ENCODE data around the gene NR1D1.
A peak's percentile ranks its signal among the peaks of the same experiment; 100 is the strongest.

DNA sequence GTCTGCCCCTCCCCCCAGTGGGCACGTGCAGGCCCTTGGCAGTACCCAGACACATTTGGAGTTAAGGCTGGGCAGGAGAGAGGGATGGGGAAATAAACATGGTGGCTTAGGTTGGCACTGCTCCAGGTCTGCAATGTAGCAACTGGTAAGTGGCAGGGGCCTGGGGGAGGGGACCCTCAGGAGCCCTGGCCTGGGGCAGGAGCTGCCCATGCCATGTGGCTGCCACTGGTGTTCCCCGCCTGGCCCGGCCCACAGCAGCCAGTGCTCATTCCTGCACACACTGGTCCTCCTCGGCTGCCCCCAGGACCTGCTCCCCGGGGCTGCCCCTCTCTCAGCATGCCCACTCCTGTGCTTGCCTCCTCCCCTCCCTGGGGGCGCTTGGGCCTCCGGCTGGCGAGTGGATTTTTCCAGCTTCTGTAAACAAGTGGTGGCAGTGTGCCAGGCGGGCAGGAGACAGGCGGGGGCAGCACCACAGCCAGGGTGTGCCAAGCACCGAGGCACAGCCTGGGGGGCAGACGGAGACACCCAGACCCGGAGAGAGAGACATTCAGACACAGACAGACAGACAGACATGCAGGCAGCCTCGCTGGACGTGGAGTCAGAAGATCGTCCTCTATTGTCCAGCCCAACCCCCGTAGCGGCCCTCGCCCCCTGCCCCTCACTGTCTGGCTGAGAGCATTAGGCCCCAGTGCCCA, 28.2 kb downstream of the NR1D1 start:
- TF ChIP-seq POLR2A (IDR thresholded peaks at IDR 0.05) (no peak), POLR2AphosphoS5 (IDR thresholded peaks at IDR 0.05) (peak in 2 of 3 donors; percentile 3 to 37), EP300 (IDR thresholded peaks at IDR 0.05) (no peak)
- TF ChIP-seq, protein P1, sequence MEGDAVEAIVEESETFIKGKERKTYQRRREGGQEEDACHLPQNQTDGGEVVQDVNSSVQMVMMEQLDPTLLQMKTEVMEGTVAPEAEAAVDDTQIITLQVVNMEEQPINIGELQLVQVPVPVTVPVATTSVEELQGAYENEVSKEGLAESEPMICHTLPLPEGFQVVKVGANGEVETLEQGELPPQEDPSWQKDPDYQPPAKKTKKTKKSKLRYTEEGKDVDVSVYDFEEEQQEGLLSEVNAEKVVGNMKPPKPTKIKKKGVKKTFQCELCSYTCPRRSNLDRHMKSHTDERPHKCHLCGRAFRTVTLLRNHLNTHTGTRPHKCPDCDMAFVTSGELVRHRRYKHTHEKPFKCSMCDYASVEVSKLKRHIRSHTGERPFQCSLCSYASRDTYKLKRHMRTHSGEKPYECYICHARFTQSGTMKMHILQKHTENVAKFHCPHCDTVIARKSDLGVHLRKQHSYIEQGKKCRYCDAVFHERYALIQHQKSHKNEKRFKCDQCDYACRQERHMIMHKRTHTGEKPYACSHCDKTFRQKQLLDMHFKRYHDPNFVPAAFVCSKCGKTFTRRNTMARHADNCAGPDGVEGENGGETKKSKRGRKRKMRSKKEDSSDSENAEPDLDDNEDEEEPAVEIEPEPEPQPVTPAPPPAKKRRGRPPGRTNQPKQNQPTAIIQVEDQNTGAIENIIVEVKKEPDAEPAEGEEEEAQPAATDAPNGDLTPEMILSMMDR (IDR thresholded peaks at IDR 0.05), result no peak

All from suprapubic skin (tissue), 4 donors.